Measurements from ENCODE around the gene TLE2. TPM values are rescaled to one million over a fixed set of nuclear protein-coding genes. Genes with fewer than 3 reads are reported as not detected.

Gene TLE2
- polyA plus RNA-seq, 1 donor = 29.3 TPM

GRCh38 chr19:2950286-2951124 lies 78.6 kb downstream of the TLE2 start:
- DNase-seq (ENCODE audit: low read depth) = peak; percentile 99

DNA sequence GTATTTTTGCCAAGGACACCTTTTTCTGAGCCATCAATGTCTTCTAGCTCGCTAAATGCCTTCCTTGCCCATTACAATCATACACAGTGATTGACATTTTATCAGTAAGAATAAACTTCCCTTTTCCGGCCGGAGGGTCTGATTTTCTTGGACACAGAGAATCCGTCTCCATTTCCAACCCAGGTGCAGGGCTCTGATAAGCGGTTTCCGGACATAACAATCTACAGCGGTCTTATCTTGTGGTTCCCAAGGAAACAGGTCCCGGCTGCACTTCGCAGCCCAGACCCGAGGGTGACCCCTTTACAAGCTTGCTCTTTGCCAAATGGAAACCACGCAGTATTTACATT lies 79.2 kb downstream of the TLE2 start:
- no peak for DNase-seq (ENCODE audit: low read depth)

Other genes starting within 250 kb of the TLE2 start
- 91.3 TPM for gene SGTA, start 246.0 kb downstream of the TLE2 start, polyA plus RNA-seq (ENCODE audit: insufficient read length)
- gene THOP1, start 243.8 kb downstream of the TLE2 start, polyA plus RNA-seq (ENCODE audit: insufficient read length) = 44.7 TPM
- gene ZNF554, start 209.4 kb downstream of the TLE2 start, polyA plus RNA-seq (ENCODE audit: insufficient read length) = 5.3 TPM
- gene ZNF555, start 187.8 kb downstream of the TLE2 start, polyA plus RNA-seq (ENCODE audit: insufficient read length) = 12.6 TPM
- 50.9 TPM for gene ZNF556, start 161.9 kb downstream of the TLE2 start, polyA plus RNA-seq (ENCODE audit: insufficient read length)
- gene ZNF57, start 128.4 kb downstream of the TLE2 start, polyA plus RNA-seq (ENCODE audit: insufficient read length) = 2.5 TPM
- gene ZNF77, start 84.3 kb downstream of the TLE2 start, polyA plus RNA-seq (ENCODE audit: insufficient read length) = 4.5 TPM
- gene TLE6, start 51.7 kb downstream of the TLE2 start, polyA plus RNA-seq (ENCODE audit: insufficient read length) = 0.70 TPM
- 800 TPM for gene TLE5, start 33.2 kb upstream of the TLE2 start, polyA plus RNA-seq (ENCODE audit: insufficient read length)
- gene GNA11, start 65.1 kb upstream of the TLE2 start, polyA plus RNA-seq (ENCODE audit: insufficient read length) = 54.7 TPM
- gene GNA15, start 106.8 kb upstream of the TLE2 start, polyA plus RNA-seq (ENCODE audit: insufficient read length) = 1.6 TPM
- 0.56 TPM for gene S1PR4, start 149.5 kb upstream of the TLE2 start, polyA plus RNA-seq (ENCODE audit: insufficient read length)
- 26.0 TPM for gene NCLN, start 156.7 kb upstream of the TLE2 start, polyA plus RNA-seq (ENCODE audit: insufficient read length)
- gene CELF5, start 195.4 kb upstream of the TLE2 start, polyA plus RNA-seq (ENCODE audit: insufficient read length) = 0.15 TPM

All from forelimb muscle (tissue), 1 donor.